Pons (tissue), 1 donor: ENCODE results near the gene MCCC1.
"Not testable (repeated sequence)": the region's sequence is repeated elsewhere in the genome, so short reads cannot be mapped to it uniquely, and the experiment has no call there.

ENCODE experiments used
- DNase-seq: peaks from one replicate; pipeline ENCODE4 v3.0.0-alpha.2; 2016; ENCODE audit warnings: low spot score

The MCCC1 gene

GRCh38 chr3:183099026-183099837 lies at the start of gene MCCC1:
TSS of gene MCCC1 (minus strand) at chr3:183099496. CDS start at chr3:183099440, 56 bp downstream.
- peak; percentile 99 for DNase-seq

DNA sequence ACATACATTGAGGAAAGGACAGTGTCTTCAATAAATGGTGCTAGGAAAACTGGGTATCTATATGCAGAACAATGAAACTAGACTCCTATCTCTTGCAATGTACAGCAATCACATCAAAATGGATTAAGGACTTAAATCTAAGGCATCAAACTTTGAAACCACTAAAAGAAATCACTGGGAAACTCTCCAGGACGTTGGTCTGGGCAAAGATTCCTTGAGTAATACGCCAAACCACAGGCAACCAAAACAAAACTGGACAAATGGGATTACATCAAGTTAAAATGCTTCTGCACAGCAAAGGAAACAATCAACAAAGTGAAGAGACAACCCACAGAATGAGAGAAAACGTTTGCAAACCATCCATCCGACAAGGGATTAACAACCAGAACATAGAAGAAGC lies 48.8 kb upstream of the MCCC1 start:
- DNase-seq, result no peak

DNA sequence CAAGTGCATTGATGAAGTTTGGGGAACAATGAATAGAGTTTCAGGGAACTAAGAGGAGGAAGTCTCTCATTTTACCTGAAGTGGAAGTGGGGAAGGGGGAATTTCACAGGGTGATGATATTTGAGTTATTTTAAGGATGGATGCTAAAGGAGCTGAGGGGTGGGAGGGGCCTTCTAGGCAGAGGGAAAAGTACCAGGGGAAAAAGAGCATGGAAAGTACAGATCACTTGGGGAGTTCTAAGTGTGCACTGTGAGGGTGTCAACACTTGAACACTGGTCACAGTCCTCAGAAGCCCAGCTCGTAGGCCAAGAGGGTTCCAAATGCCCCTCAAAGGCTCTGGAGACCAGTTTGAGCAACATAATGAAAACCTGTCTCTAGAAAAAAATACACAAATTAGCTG lies 45.1 kb upstream of the MCCC1 start:
- DNase-seq, result no peak

- DNase-seq, result no peak
These were observed 42.9 kb upstream of the MCCC1 start for GRCh38 chr3:183142199-183142598.

GRCh38 chr3:183134844-183135243 lies 35.5 kb upstream of the MCCC1 start:
- DNase-seq, result no peak

DNA sequence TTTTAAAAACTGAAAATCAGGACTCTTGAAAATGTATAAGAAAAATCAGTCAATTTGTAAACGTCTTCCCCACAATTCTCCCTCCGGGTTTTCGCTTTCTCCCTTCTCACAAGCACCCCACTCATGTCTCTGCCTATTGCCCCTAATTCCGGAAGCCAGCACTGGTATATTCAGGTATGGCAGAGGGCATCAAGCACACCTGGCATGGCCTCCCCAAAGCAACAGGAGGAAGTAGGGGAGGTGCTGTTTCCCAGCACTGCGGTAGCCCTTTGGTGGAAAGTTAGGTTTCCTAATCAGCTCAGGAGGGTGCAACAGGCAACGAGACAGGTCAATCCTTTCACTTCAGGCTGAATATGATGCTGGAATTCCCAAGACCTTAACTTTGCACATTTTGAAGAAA lies 33.1 kb upstream of the MCCC1 start:
- DNase-seq, result no peak

DNA sequence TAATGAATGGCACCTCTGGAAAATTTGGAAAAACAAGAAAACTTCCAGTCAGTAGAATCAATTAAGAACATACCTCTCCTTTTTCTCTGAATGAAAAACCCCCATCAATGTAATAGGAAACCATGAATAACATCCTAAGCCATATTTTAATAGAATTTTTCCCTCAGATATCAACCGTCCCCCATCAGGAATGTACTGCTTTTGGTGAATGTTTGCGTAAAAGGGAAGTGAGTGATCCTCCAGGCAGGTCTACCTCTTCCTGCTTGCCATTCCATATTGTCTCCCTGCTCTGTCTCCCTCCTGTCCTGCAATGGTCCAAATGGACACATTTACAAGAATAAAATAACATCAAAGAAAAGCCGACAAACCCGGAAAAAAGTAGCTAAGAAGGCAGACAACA lies 32.4 kb upstream of the MCCC1 start:
- no peak for DNase-seq

GRCh38 chr3:183131186-183131725 lies 32.0 kb upstream of the MCCC1 start:
- DNase-seq, result no peak

DNA sequence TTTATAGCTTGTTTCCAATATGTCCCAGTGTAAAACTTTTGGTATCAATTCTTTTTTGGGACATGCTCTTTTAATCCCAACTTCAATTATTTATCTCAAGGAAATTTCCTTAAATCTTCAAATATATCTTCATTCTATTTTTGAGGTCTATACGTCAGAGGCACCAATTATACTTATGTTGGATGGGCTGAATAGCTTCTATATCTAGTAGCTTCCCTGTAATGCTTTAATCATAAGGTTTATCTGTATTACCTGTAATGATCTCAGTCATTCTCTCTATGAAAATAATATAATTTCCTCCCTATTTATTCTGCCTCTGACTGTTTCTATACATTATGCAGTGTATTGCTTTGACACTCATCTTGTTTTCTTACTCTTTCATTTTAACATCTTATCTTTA lies 29.9 kb upstream of the MCCC1 start:
- no peak for DNase-seq

GRCh38 chr3:183128709-183129108 lies 29.4 kb upstream of the MCCC1 start:
- no peak for DNase-seq

DNA sequence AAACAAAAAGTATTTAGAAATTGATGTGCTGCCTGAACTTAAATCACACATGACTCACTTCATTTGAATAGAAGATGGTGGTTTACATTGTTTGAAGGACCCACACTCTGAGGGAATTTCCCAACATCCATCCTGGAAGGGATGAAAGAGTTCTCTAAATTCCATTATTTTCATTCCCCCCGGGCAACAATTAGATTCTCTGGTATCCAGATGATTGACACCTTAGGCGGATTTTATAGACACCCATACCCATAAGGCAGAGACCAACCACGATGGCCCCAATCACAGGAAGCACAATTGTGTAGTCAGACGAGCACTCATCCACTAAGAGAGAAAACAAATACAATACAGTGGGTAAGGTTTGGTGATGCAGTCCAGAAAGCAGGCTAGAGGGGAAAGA lies 24.6 kb upstream of the MCCC1 start:
- no peak for DNase-seq

- peak; percentile 63 for DNase-seq
These were observed 23.1 kb upstream of the MCCC1 start for GRCh38 chr3:183122257-183122932.

- DNase-seq, result no peak
These were observed 21.4 kb upstream of the MCCC1 start for GRCh38 chr3:183120538-183121215.

DNA sequence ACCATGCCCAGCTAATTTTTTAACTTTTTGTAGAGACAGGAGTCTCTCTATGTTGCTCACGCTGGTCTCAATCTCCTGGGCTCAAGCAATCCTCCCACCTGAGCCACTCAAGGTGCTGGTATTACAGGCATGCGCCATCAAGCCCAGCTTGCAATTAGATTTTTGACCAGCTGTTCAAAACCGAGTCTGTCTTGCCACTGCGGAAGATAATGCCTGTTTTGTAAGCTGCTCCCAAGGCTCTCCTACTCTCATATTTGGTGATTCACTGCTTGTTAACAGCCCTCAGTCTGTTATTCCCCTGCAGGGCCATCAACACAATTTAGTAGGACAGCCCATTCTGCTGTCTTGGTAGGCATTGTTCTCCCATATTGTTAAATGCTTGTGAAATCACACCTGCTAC lies 17.8 kb upstream of the MCCC1 start:
- no peak for DNase-seq

DNA sequence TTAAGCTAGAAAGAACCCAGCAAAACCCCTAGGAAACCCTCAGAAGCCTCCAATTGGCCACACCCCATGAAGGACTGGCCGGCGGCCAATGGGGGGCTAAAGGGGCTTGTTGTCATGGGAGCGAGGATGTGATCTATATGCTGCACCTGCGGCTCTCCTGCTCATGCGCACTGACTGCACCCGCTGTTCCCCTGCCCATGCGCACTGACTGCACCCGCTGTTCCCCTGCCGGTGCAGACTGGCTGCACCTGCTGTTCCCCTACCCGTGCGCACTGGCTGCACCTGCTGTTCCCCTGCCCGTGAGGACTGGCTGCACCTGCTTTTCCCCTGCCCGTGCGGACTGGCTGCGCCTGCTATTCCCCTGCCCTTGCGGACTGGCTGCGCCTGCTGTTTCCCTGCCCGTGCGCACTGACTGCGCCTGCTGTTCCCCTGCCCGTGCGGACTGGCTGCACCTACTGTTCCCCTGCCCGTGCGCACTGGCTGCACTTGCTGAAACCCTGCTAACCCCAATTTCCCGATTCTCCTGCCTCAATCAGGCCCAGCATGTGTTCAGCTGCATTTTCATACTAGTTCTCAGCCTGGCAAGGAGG lies 16.8 kb upstream of the MCCC1 start:
- no peak for DNase-seq

GRCh38 chr3:183114384-183115178 lies 15.3 kb upstream of the MCCC1 start:
- peak; percentile 64 for DNase-seq

DNA sequence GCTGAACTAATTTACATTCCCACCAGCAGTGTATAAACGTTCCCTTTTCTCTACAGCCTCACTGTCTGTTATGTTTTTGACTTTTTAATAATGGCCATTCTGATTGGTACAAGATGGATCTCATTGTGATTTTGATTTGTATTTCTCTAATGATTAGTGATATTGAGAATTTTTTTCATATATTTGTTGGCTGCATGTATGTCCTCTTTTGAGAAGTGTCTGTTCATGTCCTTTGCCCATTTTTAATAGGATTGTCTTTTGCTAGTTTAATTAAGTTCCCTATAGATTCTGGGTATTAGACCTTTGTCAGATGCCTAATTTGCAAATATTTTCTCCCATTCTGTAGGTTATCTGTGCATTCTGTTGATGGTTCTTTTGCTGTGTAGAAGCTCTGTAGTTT lies 10.6 kb upstream of the MCCC1 start:
- not testable (repeated sequence) for DNase-seq

- DNase-seq, result no peak
These were observed 9.2 kb upstream of the MCCC1 start for GRCh38 chr3:183108470-183108869.

- DNase-seq, result peak; percentile 37
These were observed 8.7 kb upstream of the MCCC1 start for GRCh38 chr3:183108001-183108449.

- DNase-seq, result not testable (repeated sequence)
These were observed 8.1 kb upstream of the MCCC1 start for GRCh38 chr3:183107372-183107771.

- no peak for DNase-seq
These were observed 7.3 kb upstream of the MCCC1 start for GRCh38 chr3:183106635-183107034.
